ENCODE measurements around the gene KCNN4. TPM values are rescaled to one million over a fixed set of nuclear protein-coding genes. Genes with fewer than 3 reads are reported as not detected.
A peak's percentile ranks its signal among the peaks of the same experiment; 100 is the strongest.
"Not testable (repeated sequence)": the region's sequence is repeated elsewhere in the genome, so short reads cannot be mapped to it uniquely, and the experiment has no call there.

The KCNN4 gene
- total RNA-seq, 2 donors from 2014 or later, result 2.9 TPM; not detected in 1

DNA sequence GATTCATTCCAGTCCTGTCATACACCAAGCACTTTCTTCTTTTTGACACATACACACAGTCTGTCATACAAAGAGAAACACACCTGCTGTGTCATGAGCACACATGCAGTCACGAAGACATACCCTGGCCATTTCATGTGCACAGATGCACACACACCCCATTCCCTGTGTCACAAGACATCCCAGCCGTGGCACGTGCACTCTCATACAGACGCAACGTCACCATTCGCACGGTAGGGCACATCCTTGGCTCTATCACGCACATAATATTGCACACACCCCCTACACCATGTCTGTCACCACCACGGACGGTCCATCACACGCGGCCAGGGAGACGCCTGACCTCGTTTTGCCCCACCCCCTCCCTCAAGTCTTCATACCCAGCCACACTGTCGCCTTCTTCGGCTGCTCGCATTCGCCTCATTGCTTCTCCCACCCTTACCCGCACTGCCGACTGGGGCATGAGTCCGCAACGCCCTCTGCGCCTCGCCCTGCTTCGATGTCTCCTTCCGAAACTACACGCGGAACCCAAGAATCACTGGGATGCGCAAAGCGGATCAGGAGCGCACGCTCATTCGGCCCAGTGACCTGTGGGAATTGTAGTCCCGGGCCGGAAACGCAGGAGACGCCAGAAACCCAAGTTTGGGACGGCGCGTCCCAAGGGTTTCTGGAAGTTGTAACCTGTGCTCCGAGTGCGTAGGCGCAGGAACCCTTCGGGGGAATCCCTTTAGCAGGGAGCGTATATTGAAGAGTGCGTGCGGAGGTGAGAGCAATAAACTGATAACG lies 39.5 kb upstream of the KCNN4 start:
- no peaks in the 10 kb centered on the region for H3K27me3 ChIP-seq
- H3K36me3 ChIP-seq (replicated peaks in 1 of 2; ENCODE audit: insufficient read depth in 1 of 2, low read depth in 2 of 2), result no peaks in the 10 kb centered on the region
- H3K4me1 ChIP-seq, result peaks cover 5% of the 10 kb centered on the region
- peak; percentile 15 to 25 (median 22) for DNase-seq
- no peak for ATAC-seq
- no peak overlapping the region for H3K27ac ChIP-seq
- TF ChIP-seq, protein P1, sequence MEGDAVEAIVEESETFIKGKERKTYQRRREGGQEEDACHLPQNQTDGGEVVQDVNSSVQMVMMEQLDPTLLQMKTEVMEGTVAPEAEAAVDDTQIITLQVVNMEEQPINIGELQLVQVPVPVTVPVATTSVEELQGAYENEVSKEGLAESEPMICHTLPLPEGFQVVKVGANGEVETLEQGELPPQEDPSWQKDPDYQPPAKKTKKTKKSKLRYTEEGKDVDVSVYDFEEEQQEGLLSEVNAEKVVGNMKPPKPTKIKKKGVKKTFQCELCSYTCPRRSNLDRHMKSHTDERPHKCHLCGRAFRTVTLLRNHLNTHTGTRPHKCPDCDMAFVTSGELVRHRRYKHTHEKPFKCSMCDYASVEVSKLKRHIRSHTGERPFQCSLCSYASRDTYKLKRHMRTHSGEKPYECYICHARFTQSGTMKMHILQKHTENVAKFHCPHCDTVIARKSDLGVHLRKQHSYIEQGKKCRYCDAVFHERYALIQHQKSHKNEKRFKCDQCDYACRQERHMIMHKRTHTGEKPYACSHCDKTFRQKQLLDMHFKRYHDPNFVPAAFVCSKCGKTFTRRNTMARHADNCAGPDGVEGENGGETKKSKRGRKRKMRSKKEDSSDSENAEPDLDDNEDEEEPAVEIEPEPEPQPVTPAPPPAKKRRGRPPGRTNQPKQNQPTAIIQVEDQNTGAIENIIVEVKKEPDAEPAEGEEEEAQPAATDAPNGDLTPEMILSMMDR (IDR thresholded peaks at IDR 0.05), result no peak
- TF ChIP-seq POLR2A (IDR thresholded peaks at IDR 0.05), result no peak
- intact Hi-C loops (cut with DNase I), result no loop called here
- peaks cover 0 to 11% (median 0%) of the 10 kb centered on the region in 3 donors for H3K9me3 ChIP-seq
- WGBS, 2 donors, result 8 to 9% methylated on average over 37 to 47 of the region's 48 CpGs
- H3K4me3 ChIP-seq, result no peak overlapping the region

DNA sequence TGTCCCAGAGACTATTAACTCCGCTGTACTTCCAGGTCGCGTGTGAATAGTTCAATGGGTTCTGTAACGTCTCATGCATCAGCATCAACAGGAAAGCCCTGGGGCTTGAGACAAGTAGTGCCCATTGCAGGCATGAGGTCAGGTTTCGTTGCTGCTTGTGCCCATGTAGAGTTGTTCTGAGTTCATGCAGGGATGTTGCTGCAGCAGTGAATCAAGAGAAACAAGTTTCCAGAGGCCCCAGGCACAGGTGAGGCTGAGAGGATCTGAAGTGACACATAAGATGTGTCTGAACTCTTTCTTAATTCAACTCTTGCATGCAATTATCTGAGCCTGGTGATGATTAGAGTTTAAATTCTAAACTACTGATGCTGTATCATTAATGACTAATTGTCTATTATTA lies 37.7 kb upstream of the KCNN4 start:
- H3K4me1 ChIP-seq, result peaks cover 5% of the 10 kb centered on the region
- no peak overlapping the region for H3K27ac ChIP-seq
- DNase-seq (no peak), ATAC-seq (no peak)
- 65 to 85% methylated on average over 5 of the region's 5 CpGs for WGBS, 2 donors
- intact Hi-C loops (cut with DNase I), result no loop called here
- peaks cover 0 to 11% (median 0%) of the 10 kb centered on the region in 3 donors for H3K9me3 ChIP-seq
- no peaks in the 10 kb centered on the region for H3K36me3 ChIP-seq (replicated peaks in 1 of 2; ENCODE audit: insufficient read depth in 1 of 2, low read depth in 2 of 2)
- TF ChIP-seq, protein P1 (IDR thresholded peaks at IDR 0.05), result no peak
- TF ChIP-seq POLR2A (IDR thresholded peaks at IDR 0.05), result no peak
- no peaks in the 10 kb centered on the region for H3K27me3 ChIP-seq
- H3K4me3 ChIP-seq, result no peak overlapping the region

DNA sequence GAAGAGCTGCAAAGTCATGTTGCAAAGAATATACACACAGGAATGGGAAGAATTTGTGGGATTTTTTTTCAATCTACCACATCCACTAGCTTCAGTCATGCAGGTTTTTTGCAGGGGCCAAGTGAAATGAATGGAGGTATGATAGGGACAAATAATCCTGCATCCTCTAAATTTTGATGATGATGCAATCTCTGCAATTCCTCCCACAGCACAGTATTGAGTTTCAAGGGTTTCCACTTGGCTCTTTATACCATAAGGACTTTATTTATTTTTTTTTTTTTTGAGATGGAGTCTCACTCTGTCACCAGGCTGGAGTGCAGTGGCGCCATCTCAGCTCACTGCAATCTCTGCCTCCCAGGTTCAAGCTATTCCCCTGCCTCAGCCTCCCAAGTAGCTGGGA lies 36.7 kb upstream of the KCNN4 start:
- 76 to 100% methylated on average over 1 of the region's 1 CpG for WGBS, 2 donors
- H3K4me1 ChIP-seq; intact Hi-C loops (cut with DNase I); H3K4me3 ChIP-seq; H3K27me3 ChIP-seq; H3K27ac ChIP-seq; ATAC-seq; H3K36me3 ChIP-seq (replicated peaks in 1 of 2; ENCODE audit: insufficient read depth in 1 of 2, low read depth in 2 of 2); DNase-seq: not testable (repeated sequence)
- H3K9me3 ChIP-seq, result peaks cover 0 to 11% (median 0%) of the 10 kb centered on the region in 3 donors

DNA sequence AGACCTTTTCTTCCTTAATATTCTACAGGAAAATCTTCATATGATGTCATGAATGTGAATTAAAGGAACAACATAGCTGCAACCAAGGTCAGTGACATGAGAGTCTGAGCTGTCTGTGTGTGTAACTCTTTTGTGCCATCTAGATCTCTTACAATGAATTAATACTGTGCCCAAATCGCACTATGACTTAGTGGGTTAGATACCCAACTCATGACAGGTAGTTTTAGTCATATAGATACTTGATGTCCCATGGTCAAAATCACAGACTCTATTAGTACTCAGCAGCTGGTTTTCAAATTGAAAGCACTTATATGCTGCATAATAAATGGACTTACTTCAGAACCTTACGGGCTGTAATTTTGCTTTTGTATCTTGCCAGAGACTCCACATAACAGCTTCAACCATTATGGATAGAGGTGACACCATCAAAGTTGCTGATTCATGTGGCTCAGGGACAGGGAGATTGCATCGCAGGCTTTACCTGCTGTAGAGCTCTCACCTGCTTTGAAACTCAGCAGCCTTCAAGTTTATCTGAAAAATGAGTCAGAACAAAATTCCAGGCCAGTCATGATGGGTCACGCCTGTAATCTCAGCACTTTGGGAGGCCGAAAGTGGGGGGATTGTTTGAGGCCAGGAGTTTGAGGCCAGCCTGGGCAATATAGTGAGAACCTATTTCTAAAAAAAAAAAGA lies 34.0 kb upstream of the KCNN4 start:
- WGBS, 2 donors, result 39 to 52% methylated on average over 5 of the region's 5 CpGs
- peaks cover 0 to under 1% (median 0%) of the 10 kb centered on the region in 3 donors for H3K9me3 ChIP-seq
- H3K27ac ChIP-seq, result no peak overlapping the region
- no peaks in the 10 kb centered on the region for H3K4me1 ChIP-seq
- TF ChIP-seq POLR2A (IDR thresholded peaks at IDR 0.05), result no peak
- TF ChIP-seq, protein P1 (IDR thresholded peaks at IDR 0.05), result no peak
- DNase-seq, result no peak
- no peak for ATAC-seq
- no peak overlapping the region for H3K4me3 ChIP-seq
- intact Hi-C loops (cut with DNase I), result no loop called here
- H3K36me3 ChIP-seq (replicated peaks in 1 of 2; ENCODE audit: insufficient read depth in 1 of 2, low read depth in 2 of 2), result no peaks in the 10 kb centered on the region
- no peaks in the 10 kb centered on the region for H3K27me3 ChIP-seq

DNA sequence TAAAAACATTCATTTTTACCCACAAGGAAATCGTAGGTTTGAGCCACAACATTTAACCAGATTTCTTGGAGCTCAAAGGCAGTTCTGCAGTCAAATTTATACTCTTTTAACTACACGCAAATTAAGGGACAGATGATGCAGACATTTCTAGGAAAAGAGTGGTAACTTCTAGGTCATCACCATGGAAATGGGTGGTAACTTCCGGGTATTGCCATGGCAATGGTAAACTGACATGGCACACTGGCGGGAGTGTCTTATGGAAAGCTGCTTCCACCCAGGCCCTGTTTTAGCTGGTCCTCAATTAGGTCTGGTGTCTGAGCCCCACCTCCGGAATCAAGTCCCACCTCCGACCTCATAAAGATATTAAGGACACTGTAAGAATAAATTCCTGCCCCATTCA lies 31.9 kb upstream of the KCNN4 start:
- WGBS, 2 donors, result 52 to 68% methylated on average over 6 of the region's 6 CpGs
- intact Hi-C loops (cut with DNase I), result no loop called here
- no peak for TF ChIP-seq POLR2A (IDR thresholded peaks at IDR 0.05)
- TF ChIP-seq, protein P1 (IDR thresholded peaks at IDR 0.05), result no peak
- Histone ChIP-seq H3K27ac (no peak overlapping the region), H3K4me3 (no peak overlapping the region), H3K9me3 (no peaks in the 10 kb centered on the region), H3K4me1 (no peaks in the 10 kb centered on the region), H3K27me3 (no peaks in the 10 kb centered on the region), H3K36me3 (replicated peaks in 1 of 2; ENCODE audit: insufficient read depth in 1 of 2, low read depth in 2 of 2) (no peaks in the 10 kb centered on the region)
- DNase-seq, result no peak
- no peak for ATAC-seq
